Measurements from ENCODE around the gene NFATC1.

DNA sequence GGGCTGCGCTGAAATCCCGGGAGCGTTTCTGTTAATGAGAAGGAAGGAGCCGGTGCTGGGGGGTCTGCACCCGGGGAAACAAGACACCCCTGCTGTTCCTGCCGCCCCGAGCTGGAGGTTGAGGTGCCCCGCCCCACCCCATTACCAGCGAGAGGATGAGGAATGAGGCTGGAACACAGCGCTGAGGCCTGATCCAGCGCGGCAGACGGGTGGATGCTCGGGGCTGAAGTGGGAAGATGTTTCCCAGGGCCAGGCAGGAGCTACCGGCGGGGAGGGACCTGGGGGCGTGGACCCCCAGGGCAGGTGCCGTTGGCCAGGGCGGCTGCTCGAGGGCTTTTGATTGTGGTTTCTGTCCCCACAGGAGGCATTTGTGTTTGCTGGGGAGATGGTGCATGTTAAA is 149.5 kb downstream of the NFATC1 start:
- TF ChIP-seq, protein P1, sequence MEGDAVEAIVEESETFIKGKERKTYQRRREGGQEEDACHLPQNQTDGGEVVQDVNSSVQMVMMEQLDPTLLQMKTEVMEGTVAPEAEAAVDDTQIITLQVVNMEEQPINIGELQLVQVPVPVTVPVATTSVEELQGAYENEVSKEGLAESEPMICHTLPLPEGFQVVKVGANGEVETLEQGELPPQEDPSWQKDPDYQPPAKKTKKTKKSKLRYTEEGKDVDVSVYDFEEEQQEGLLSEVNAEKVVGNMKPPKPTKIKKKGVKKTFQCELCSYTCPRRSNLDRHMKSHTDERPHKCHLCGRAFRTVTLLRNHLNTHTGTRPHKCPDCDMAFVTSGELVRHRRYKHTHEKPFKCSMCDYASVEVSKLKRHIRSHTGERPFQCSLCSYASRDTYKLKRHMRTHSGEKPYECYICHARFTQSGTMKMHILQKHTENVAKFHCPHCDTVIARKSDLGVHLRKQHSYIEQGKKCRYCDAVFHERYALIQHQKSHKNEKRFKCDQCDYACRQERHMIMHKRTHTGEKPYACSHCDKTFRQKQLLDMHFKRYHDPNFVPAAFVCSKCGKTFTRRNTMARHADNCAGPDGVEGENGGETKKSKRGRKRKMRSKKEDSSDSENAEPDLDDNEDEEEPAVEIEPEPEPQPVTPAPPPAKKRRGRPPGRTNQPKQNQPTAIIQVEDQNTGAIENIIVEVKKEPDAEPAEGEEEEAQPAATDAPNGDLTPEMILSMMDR (IDR thresholded peaks at IDR 0.05) = no peak
- no peak for TF ChIP-seq POLR2AphosphoS5 (IDR thresholded peaks at IDR 0.05)

Data from suprapubic skin (tissue), 3 donors.